HEK293 (cell line): ENCODE measurements around the gene RCL1.

ENCODE experiments used
- CTCF ChIP-seq: fragments of 450-650 bp; formaldehyde crosslinking; IDR thresholded peaks from 2 replicates; pipeline ENCODE4 v1.5.1; 2016; ENCODE audit warnings: missing biosample characterization, missing genetic modification characterization
- ELK4 ChIP-seq: IDR thresholded peaks from 2 replicates; pipeline ENCODE4 v1.6.1; 2011; ENCODE audit warnings: mild to moderate bottlenecking, low read depth, low read length, borderline replicate concordance
- KLF1 ChIP-seq: fragments of 450-650 bp; formaldehyde crosslinking; IDR thresholded peaks from 2 replicates; pipeline ENCODE4 v1.5.1; 2016; ENCODE audit warnings: missing biosample characterization, missing genetic modification characterization
- PATZ1 ChIP-seq: fragments of 450-650 bp; formaldehyde crosslinking; IDR thresholded peaks from 2 replicates; pipeline ENCODE4 v1.5.1; 2016; ENCODE audit warnings: missing biosample characterization, missing genetic modification characterization
- PBX3 ChIP-seq: sonication (generic); formaldehyde crosslinking; IDR thresholded peaks from 2 replicates; pipeline ENCODE4 v1.8.1; 2022; ENCODE audit warnings: mild to moderate bottlenecking, moderate library complexity, missing genetic modification reagents
- YY1 ChIP-seq: fragments of 450-650 bp; formaldehyde crosslinking; IDR thresholded peaks from 2 replicates; pipeline ENCODE4 v1.5.1; 2018; ENCODE audit warnings: missing biosample characterization, missing genetic modification characterization
- ZNF280D ChIP-seq: fragments of 450-650 bp; formaldehyde crosslinking; IDR thresholded peaks from 2 replicates; pipeline ENCODE4 v1.5.1; 2016; ENCODE audit warnings: missing biosample characterization, missing genetic modification characterization
- ZNF335 ChIP-seq: fragments of 450-650 bp; formaldehyde crosslinking; conservative IDR thresholded peaks from 2 replicates; pipeline ENCODE4 v1.5.1; 2016; ENCODE audit warnings: missing biosample characterization, missing genetic modification characterization
- ZNF558 ChIP-seq: fragments of 450-650 bp; formaldehyde crosslinking; IDR thresholded peaks from 2 replicates; pipeline ENCODE4 v1.5.1; 2016; ENCODE audit warnings: missing biosample characterization, missing genetic modification characterization
- ZNF596 ChIP-seq: fragments of 450-650 bp; IDR thresholded peaks from 2 replicates; pipeline ENCODE4 v1.5.0; 2018; ENCODE audit warnings: missing biosample characterization, mild to moderate bottlenecking, missing genetic modification characterization, moderate library complexity
- ZNF768 ChIP-seq: fragments of 450-650 bp; formaldehyde crosslinking; IDR thresholded peaks from 2 replicates; pipeline ENCODE4 v1.5.1; 2018; ENCODE audit warnings: missing biosample characterization, mild to moderate bottlenecking, missing genetic modification characterization
- ZNF791 ChIP-seq: fragments of 450-650 bp; formaldehyde crosslinking; IDR thresholded peaks from 2 replicates; pipeline ENCODE4 v1.5.1; 2016; ENCODE audit warnings: missing biosample characterization, missing genetic modification characterization
- ZNF830 ChIP-seq: fragments of 450-650 bp; IDR thresholded peaks from 2 replicates; pipeline ENCODE4 v1.5.0; 2018; ENCODE audit warnings: missing biosample characterization, missing genetic modification characterization, low read depth, mild to moderate bottlenecking, moderate library complexity

- TF ChIP-seq CTCF (tag by site-specific recombination) (no peak), PBX3 (CRISPR knock-in tag) (no peak), YY1 (tag by site-specific recombination) (no peak), PATZ1 (tag by site-specific recombination) (no peak), ZNF830 (tag by site-specific recombination) (no peak), ZNF768 (tag by site-specific recombination) (no peak), ELK4 (no peak), ZNF280D (tag by site-specific recombination) (no peak), ZNF558 (no peak), ZNF596 (tag by site-specific recombination) (no peak), ZNF791 (tag by site-specific recombination) (no peak), ZNF335 (no peak), KLF1 (tag by site-specific recombination) (no peak)
These were observed 38.0 kb downstream of the RCL1 start for GRCh38 chr9:4830699-4831098.
